ENCODE results near the gene NAT14. TPM values are rescaled to one million over a fixed set of nuclear protein-coding genes. Genes with fewer than 3 reads are reported as not detected.

NAT14 gene
- total and polyA plus RNA-seq, 7 experiments from 2014 or later, result 1.7 to 12.8 (median 3.5) TPM

GRCh38 chr19:55486971-55487923 lies 2.3 kb downstream of the NAT14 start:
- peaks cover 5 to 16% (median 9%) of the 10 kb centered on the region in 7 donors for H3K4me1 Mint-ChIP-seq
- peak overlapping the region in 3 of 10 donors; percentile 29 to 51 (median 29) for H3K4me3 Mint-ChIP-seq
- peaks cover 0 to 2% (median 0%) of the 10 kb centered on the region in 5 donors for H3K27me3 Mint-ChIP-seq
- Histone ChIP-seq H3K9me3 (ENCODE audit: control insufficient read depth in 2 of 3, low read length in 3 of 3) (no peaks in the 10 kb centered on the region), H3K27me3 (ENCODE audit: control insufficient read depth in 2 of 2, insufficient read depth in 2 of 2, low read length in 2 of 2) (no peaks in the 10 kb centered on the region), H3K27ac (ENCODE audit: low read depth, low read length) (no peak overlapping the region), H3K4me3 (ENCODE audit: low read length) (no peak overlapping the region), H3K36me3 (ENCODE audit: control insufficient read depth in 2 of 3, insufficient read depth in 3 of 3, low read length in 3 of 3) (peaks cover 0 to 15% (median 0%) of the 10 kb centered on the region in 3 experiments), H3K4me1 (ENCODE audit: control insufficient read depth in 2 of 2, insufficient read depth in 2 of 2, low read length in 2 of 2) (peaks cover 12 to 13% of the 10 kb centered on the region in 2 donors)
- intact Hi-C loops (cut with micrococcal nuclease), result no loop called here
- peak overlapping the region in 6 of 9 donors; percentile 18 to 83 (median 64) for H3K27ac Mint-ChIP-seq
- peaks cover 0 to 1% (median 0%) of the 10 kb centered on the region in 5 donors for H3K36me3 Mint-ChIP-seq
- ATAC-seq, result peak; percentile 25
- no peaks in the 10 kb centered on the region for H3K9me3 Mint-ChIP-seq
- ChIA-PET POLR2A (interaction anchor here (1.0 kb wide), 1 partner anchor 10 kb away, joined by 3 read pairs; no protein-coding TSS in a partner anchor), CTCF (interaction anchor here (1.4 kb wide), 1 partner anchor 17 kb away, joined by 3 read pairs; no protein-coding TSS in a partner anchor)
- peak in 1 of 9 donors; percentile 41 for DNase-seq

DNA sequence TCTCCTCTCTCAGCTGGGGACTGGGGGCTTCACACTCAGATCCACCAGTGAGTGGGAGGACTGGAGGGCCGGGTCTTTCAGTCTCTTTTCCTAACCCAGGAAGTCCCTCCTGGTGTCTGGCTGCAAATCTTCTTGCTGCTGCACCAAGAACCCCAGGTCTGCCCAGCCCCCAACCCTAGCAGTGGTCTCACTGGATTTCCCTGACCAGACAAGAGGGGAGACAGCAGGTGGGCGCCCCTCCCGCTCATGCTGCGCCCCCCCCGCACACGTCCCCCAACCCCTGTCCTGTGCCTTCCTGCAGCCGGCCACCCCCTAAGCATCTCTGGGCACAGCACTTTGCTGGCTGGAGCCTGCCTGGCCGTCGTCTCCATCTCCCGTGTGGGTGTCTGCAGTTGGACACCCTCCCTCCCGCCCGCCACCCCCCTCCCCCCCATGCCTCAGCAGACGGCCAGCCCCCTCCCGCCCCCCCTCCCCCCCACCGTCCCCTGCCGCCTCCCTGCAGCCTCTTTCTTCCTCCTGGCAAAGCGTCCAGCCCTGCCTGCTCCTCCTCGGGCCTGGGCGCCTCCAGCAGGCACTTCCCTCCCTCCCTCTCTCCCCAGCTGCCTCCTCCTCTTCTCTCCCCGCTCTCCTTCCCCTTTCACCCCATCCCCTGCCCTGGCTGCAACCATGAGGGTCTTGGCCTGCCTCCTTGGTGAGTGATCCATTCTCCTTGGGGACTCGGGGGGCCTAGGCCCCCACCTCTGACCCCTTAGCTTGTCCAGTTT lies 3.1 kb downstream of the NAT14 start, which contains the start of gene SSC5D:
SSC5D (plus strand) TSS at position 513 of the 764 bp plus-strand sequence; CDS start at position 667, 154 bp downstream.
- ATAC-seq (no peak), DNase-seq (no peak)
- H3K36me3 Mint-ChIP-seq, result peaks cover 0 to 1% (median 0%) of the 10 kb centered on the region in 5 donors
- ChIA-PET CTCF (interaction anchor here (1.4 kb wide), 1 partner anchor 16 kb away, joined by 3 read pairs; no protein-coding TSS in a partner anchor), POLR2A (no interaction called here)
- H3K27ac ChIP-seq (ENCODE audit: low read depth, low read length), result no peak within 1 kb of the TSS
- no peaks in the 10 kb centered on the region for H3K9me3 ChIP-seq (ENCODE audit: control insufficient read depth in 2 of 3, low read length in 3 of 3)
- no peaks in the 10 kb centered on the region for H3K9me3 Mint-ChIP-seq
- H3K27me3 Mint-ChIP-seq, result peaks cover 0 to 5% (median 0%) of the 10 kb centered on the region in 5 donors
- no peak within 1 kb of the TSS for H3K4me3 ChIP-seq (ENCODE audit: low read length)
- H3K4me1 ChIP-seq (ENCODE audit: control insufficient read depth in 2 of 2, insufficient read depth in 2 of 2, low read length in 2 of 2), result peaks cover 12 to 13% of the 10 kb centered on the region in 2 donors
- intact Hi-C loops (cut with micrococcal nuclease), result no loop called here
- no peaks in the 10 kb centered on the region for H3K27me3 ChIP-seq (ENCODE audit: control insufficient read depth in 2 of 2, insufficient read depth in 2 of 2, low read length in 2 of 2)
- H3K36me3 ChIP-seq (ENCODE audit: control insufficient read depth in 2 of 3, insufficient read depth in 3 of 3, low read length in 3 of 3), result peaks cover 0 to 8% (median 0%) of the 10 kb centered on the region in 3 experiments
- H3K4me1 Mint-ChIP-seq, result peaks cover 5 to 16% (median 9%) of the 10 kb centered on the region in 7 donors
- H3K4me3 Mint-ChIP-seq, result peak within 1 kb of the TSS in 2 of 10 donors; percentile 29
- H3K27ac Mint-ChIP-seq, result peak within 1 kb of the TSS in 6 of 9 donors; percentile 18 to 83 (median 64)

GRCh38 chr19:55488986-55489710 lies 4.2 kb downstream of the NAT14 start:
- H3K36me3 Mint-ChIP-seq, result peaks cover 0 to 1% (median 0%) of the 10 kb centered on the region in 5 donors
- no peaks in the 10 kb centered on the region for H3K27me3 ChIP-seq (ENCODE audit: control insufficient read depth in 2 of 2, insufficient read depth in 2 of 2, low read length in 2 of 2)
- ATAC-seq (no peak), DNase-seq (no peak)
- H3K9me3 ChIP-seq (ENCODE audit: control insufficient read depth in 2 of 3, low read length in 3 of 3), result no peaks in the 10 kb centered on the region
- H3K4me3 Mint-ChIP-seq, result no peak overlapping the region
- intact Hi-C loops (cut with micrococcal nuclease), result no loop called here
- POLR2A ChIA-PET, result no interaction called here
- peaks cover 5 to 6% of the 10 kb centered on the region in 2 donors for H3K4me1 ChIP-seq (ENCODE audit: control insufficient read depth in 2 of 2, insufficient read depth in 2 of 2, low read length in 2 of 2)
- no peak overlapping the region for H3K4me3 ChIP-seq (ENCODE audit: low read length)
- no peaks in the 10 kb centered on the region for H3K36me3 ChIP-seq (ENCODE audit: control insufficient read depth in 2 of 3, insufficient read depth in 3 of 3, low read length in 3 of 3)
- H3K4me1 Mint-ChIP-seq, result peaks cover 5 to 16% (median 9%) of the 10 kb centered on the region in 7 donors
- no peaks in the 10 kb centered on the region for H3K9me3 Mint-ChIP-seq
- no peak overlapping the region for H3K27ac ChIP-seq (ENCODE audit: low read depth, low read length)
- no peak overlapping the region for H3K27ac Mint-ChIP-seq
- peaks cover 0 to 5% (median 0%) of the 10 kb centered on the region in 5 donors for H3K27me3 Mint-ChIP-seq
- CTCF ChIA-PET, result no interaction called here

- ChIA-PET POLR2A (no interaction called here), CTCF (no interaction called here)
- DNase-seq (no peak), ATAC-seq (no peak)
- no peaks in the 10 kb centered on the region for H3K9me3 Mint-ChIP-seq
- H3K4me3 Mint-ChIP-seq, result no peak overlapping the region
- no peaks in the 10 kb centered on the region for H3K9me3 ChIP-seq (ENCODE audit: control insufficient read depth in 2 of 3, low read length in 3 of 3)
- intact Hi-C loops (cut with micrococcal nuclease), result no loop called here
- H3K4me3 ChIP-seq (ENCODE audit: low read length), result no peak overlapping the region
- no peaks in the 10 kb centered on the region for H3K27me3 ChIP-seq (ENCODE audit: control insufficient read depth in 2 of 2, insufficient read depth in 2 of 2, low read length in 2 of 2)
- no peak overlapping the region for H3K27ac Mint-ChIP-seq
- no peaks in the 10 kb centered on the region for H3K36me3 ChIP-seq (ENCODE audit: control insufficient read depth in 2 of 3, insufficient read depth in 3 of 3, low read length in 3 of 3)
- H3K27me3 Mint-ChIP-seq, result peaks cover 0 to 5% (median 0%) of the 10 kb centered on the region in 5 donors
- no peak overlapping the region for H3K27ac ChIP-seq (ENCODE audit: low read depth, low read length)
- H3K4me1 Mint-ChIP-seq, result peaks cover 5 to 13% (median 9%) of the 10 kb centered on the region in 7 donors
- peaks cover 0 to 1% (median 0%) of the 10 kb centered on the region in 5 donors for H3K36me3 Mint-ChIP-seq
- no peaks in the 10 kb centered on the region for H3K4me1 ChIP-seq (ENCODE audit: control insufficient read depth in 2 of 2, insufficient read depth in 2 of 2, low read length in 2 of 2)
Observed at GRCh38 chr19:55489711-55490477, 4.9 kb downstream of the NAT14 start.

DNA sequence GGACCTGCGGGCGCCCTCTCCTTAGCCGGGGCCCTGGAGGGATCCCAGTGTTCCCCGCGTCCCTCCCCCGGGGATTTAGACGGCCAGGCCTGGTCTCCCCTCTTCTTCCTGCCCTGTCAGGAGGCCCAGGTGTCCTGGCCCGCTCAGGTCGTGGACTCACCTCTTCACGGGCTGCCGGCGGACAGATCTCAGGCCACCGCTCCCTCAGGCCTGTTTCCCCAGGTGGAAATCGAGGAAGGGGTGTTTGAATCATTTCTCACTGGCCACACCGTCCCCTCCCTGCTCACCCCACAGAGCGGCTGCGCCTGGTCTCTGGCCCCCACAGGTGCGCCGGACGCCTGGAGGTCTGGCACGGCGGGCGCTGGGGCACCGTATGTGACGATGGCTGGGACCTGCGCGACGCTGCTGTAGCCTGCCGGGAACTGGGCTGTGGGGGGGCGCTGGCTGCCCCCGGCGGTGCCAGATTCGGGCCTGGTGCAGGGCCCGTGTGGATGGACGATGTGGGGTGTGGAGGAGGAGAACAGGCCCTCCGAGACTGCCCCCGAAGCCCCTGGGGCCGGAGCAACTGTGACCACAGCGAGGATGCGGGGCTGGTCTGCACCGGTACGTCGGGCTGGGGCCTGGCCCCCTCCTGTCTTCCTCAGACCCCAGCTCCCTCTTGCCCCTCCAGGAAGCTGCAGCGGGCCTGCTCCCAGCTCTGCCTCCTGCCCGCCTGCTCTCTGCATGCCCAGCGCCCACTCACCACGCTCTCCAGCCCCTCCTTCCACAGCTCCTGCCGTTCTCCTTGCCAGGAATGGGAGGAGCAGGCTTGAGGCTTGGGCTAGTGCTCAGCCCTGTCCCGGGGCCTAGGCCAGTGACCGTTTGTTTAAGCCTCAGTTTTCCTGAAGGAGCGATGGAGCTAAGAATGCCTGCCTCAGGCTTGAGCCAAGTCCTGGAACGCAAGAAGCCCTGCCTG lies 5.8 kb downstream of the NAT14 start:
- POLR2A ChIA-PET, result no interaction called here
- DNase-seq, result no peak
- H3K4me1 Mint-ChIP-seq, result peaks cover 5 to 13% (median 5%) of the 10 kb centered on the region in 7 donors

More for the DNA sequence above, 5.8 kb downstream of the NAT14 start:
- no peak overlapping the region for H3K27ac Mint-ChIP-seq
- H3K9me3 Mint-ChIP-seq, result no peaks in the 10 kb centered on the region
- H3K4me1 ChIP-seq (ENCODE audit: control insufficient read depth in 2 of 2, insufficient read depth in 2 of 2, low read length in 2 of 2), result no peaks in the 10 kb centered on the region
- no peaks in the 10 kb centered on the region for H3K27me3 ChIP-seq (ENCODE audit: control insufficient read depth in 2 of 2, insufficient read depth in 2 of 2, low read length in 2 of 2)
- no peak overlapping the region for H3K27ac ChIP-seq (ENCODE audit: low read depth, low read length)
- H3K4me3 Mint-ChIP-seq, result no peak overlapping the region
- CTCF ChIA-PET, result no interaction called here
- no peaks in the 10 kb centered on the region for H3K36me3 ChIP-seq (ENCODE audit: control insufficient read depth in 2 of 3, insufficient read depth in 3 of 3, low read length in 3 of 3)
- intact Hi-C loops (cut with micrococcal nuclease), result no loop called here
- no peak overlapping the region for H3K4me3 ChIP-seq (ENCODE audit: low read length)
- no peaks in the 10 kb centered on the region for H3K9me3 ChIP-seq (ENCODE audit: control insufficient read depth in 2 of 3, low read length in 3 of 3)
- H3K27me3 Mint-ChIP-seq, result peaks cover 0 to 5% (median 0%) of the 10 kb centered on the region in 5 donors
- no peak for ATAC-seq
- H3K36me3 Mint-ChIP-seq, result peaks cover 0 to 1% (median 0%) of the 10 kb centered on the region in 5 donors

All from naive thymus-derived CD4-positive, alpha-beta T cell (primary cell).